K562 (cell line): ENCODE results near the gene PRRC2C. TPM values are rescaled to one million over a fixed set of nuclear protein-coding genes. Genes with fewer than 3 reads are reported as not detected.

Source experiments
- ATAC-seq: fragments of 200-7000 bp; cut with Tn5 transposase; 3 replicates; pipeline ENCODE4 v1.9.1; 2020; ENCODE audit warnings: moderate library complexity
- BruUV-seq: library from RNA; stranded (reverse); fragments of 400-500 nt; replicated peaks from 2 replicates; lab custom pipeline; 2021; lab: Mats Ljungman, UMichigan
- CTCF ChIA-PET: fragments of 300-600 bp; formaldehyde crosslinking; extraction: SDS; loops from one replicate; lab custom pipeline; 2021; ENCODE audit warnings: low intra/inter-chr PET ratio; lab: Yijun Ruan, JAX
- POLR2A ChIA-PET: fragments of 300-600, 350-650 bp; sonication (Branson Sonifier 250); formaldehyde crosslinking; extraction: SDS; loops from one replicate; lab custom pipeline; 2021; ENCODE audit warnings: antibody characterized with exemption, inconsistent platforms; lab: Yijun Ruan, JAX
- DNase-seq, 4 experiments: peaks; one replicate each; pipeline versions ENCODE4 v3.0.0 to v3.0.0-alpha.2; 2011 to 2018; ENCODE audit warnings: low spot score in 3 of 4, mixed read lengths in 3 of 4; ENCODE audit errors: extremely low read depth in 1 of 4
- FAIRE-seq: peaks from 2 replicates; lab custom pipeline; 2011; peaks lifted over from hg19 to GRCh38; lab: Jason Lieb, UNC
- H2AFZ ChIP-seq: 2 replicates; pipeline ENCODE4 v1.6.0; 2011; ENCODE audit warnings: low read depth, low read length, control low read depth, inconsistent platforms
- H3K27ac ChIP-seq: fragments of 200-600 bp; 3 replicates; pipeline ENCODE4 v1.8.0; 2011; ENCODE audit warnings: low read depth, mild to moderate bottlenecking, control low read depth, inconsistent platforms, low read length, moderate library complexity, mixed read lengths; ENCODE audit errors: extremely low read depth
- H3K27me3 ChIP-seq, 2 experiments: fragments of 300-600 bp in 1 of 2; 2 replicates in 1 of 2; 3 replicates in 1 of 2; pipeline versions ENCODE4 v1.6.0 to v1.8.0; 2011; ENCODE audit warnings: inconsistent platforms in 2 of 2, low read length in 2 of 2, mild to moderate bottlenecking in 1 of 2, mixed read lengths in 1 of 2, moderate library complexity in 1 of 2; ENCODE audit not compliant: control insufficient read depth in 2 of 2, insufficient read depth in 2 of 2
- H3K36me3 ChIP-seq: fragments of 300-600 bp; 3 replicates; pipeline ENCODE4 v1.8.0; 2011; ENCODE audit warnings: mild to moderate bottlenecking, low read length, inconsistent platforms; ENCODE audit not compliant: control insufficient read depth, insufficient read depth
- H3K4me1 ChIP-seq, 2 experiments: fragments of 200-600 bp in 1 of 2; replicated peaks in 1 of 2; 2 replicates in 1 of 2; 3 replicates in 1 of 2; pipeline versions ENCODE4 v1.5.1 to v1.8.0; 2011; ENCODE audit warnings: inconsistent platforms in 2 of 2, low read length in 2 of 2, mild to moderate bottlenecking in 1 of 2, mixed read lengths in 1 of 2, moderate library complexity in 1 of 2; ENCODE audit not compliant: control insufficient read depth in 2 of 2, insufficient read depth in 2 of 2
- H3K4me2 ChIP-seq: 2 replicates; pipeline ENCODE4 v1.6.1; 2011; ENCODE audit warnings: low read length, control low read depth, inconsistent platforms, mixed read lengths; ENCODE audit not compliant: insufficient read depth
- H3K4me3 ChIP-seq: fragments of 200-600 bp; sonication (generic), shearing (Covaris generic); 2 replicates; pipeline ENCODE4 v1.5.1; 2016; ENCODE audit warnings: control low read depth, inconsistent platforms
- H3K79me2 ChIP-seq: fragments of 200-600 bp; 3 replicates; pipeline ENCODE4 v1.8.0; 2011; ENCODE audit warnings: low read length, inconsistent platforms; ENCODE audit not compliant: control insufficient read depth, insufficient read depth
- H3K9ac ChIP-seq, 2 experiments: 2 replicates each; pipeline versions ENCODE4 v1.6.0 to v1.6.1; 2011; ENCODE audit warnings: low read depth in 2 of 2, low read length in 2 of 2, control low read depth in 1 of 2, inconsistent platforms in 1 of 2, mild to moderate bottlenecking in 1 of 2, mixed read lengths in 1 of 2; ENCODE audit not compliant: insufficient read depth in 1 of 2
- H3K9me1 ChIP-seq: one replicate; pipeline ENCODE4 v1.6.0; 2011; ENCODE audit warnings: inconsistent platforms, mild to moderate bottlenecking, low read length, moderate library complexity; ENCODE audit not compliant: control insufficient read depth, insufficient read depth
- H3K9me3 ChIP-seq: replicated peaks from 2 replicates; pipeline ENCODE4 v1.5.1; 2011; ENCODE audit warnings: low read depth, low read length, inconsistent platforms; ENCODE audit not compliant: control insufficient read depth, insufficient read depth
- H4K20me1 ChIP-seq: replicated peaks from 2 replicates; pipeline ENCODE4 v1.6.1; 2011; ENCODE audit warnings: low read length, inconsistent platforms, mixed read lengths; ENCODE audit not compliant: control insufficient read depth, insufficient read depth
- ILK ChIP-seq: fragments of 450-650 bp; IDR thresholded peaks from 2 replicates; pipeline ENCODE4 v1.6.1; 2016; ENCODE audit warnings: missing genetic modification characterization, low read depth, mild to moderate bottlenecking, missing compliant biosample characterization, moderate library complexity, borderline replicate concordance
- PHF21A ChIP-seq: fragments of 450-650 bp; IDR thresholded peaks from 2 replicates; pipeline ENCODE4 v1.6.1; 2017; ENCODE audit warnings: low read depth, borderline replicate concordance
- POLR2A ChIP-seq: fragments of 450-650 bp; conservative IDR thresholded peaks from 2 replicates; pipeline ENCODE4 v1.6.1; 2016
- POLR2G ChIP-seq: fragments of 200-400 bp; formaldehyde crosslinking; IDR thresholded peaks from 2 replicates; pipeline ENCODE4 v1.6.1; 2017; ENCODE audit warnings: low read depth, mild to moderate bottlenecking, antibody characterized with exemption, low read length, moderate library complexity
- SIRT6 ChIP-seq: IDR thresholded peaks from one replicate; pipeline ENCODE4 v1.6.1; 2012; ENCODE audit warnings: low read depth, mild to moderate bottlenecking, control low read depth, inconsistent platforms, low read length, moderate library complexity
- SMARCA4 ChIP-seq: fragments of 450-650 bp; IDR thresholded peaks from 2 replicates; pipeline ENCODE4 v1.6.1; 2016
- SUPT5H ChIP-seq: fragments of 450-650 bp; IDR thresholded peaks from 2 replicates; pipeline ENCODE4 v1.6.1; 2016
- TEAD4 ChIP-seq, 2 experiments: sonication (generic) in 1 of 2; formaldehyde crosslinking in 1 of 2; IDR thresholded peaks; 2 replicates each; pipeline versions ENCODE4 v1.6.1 to v1.8.0; 2012 to 2022; ENCODE audit warnings: borderline replicate concordance in 1 of 2, inconsistent platforms in 1 of 2, low read length in 1 of 2, mild to moderate bottlenecking in 1 of 2, missing genetic modification reagents in 1 of 2
- YBX1 ChIP-seq: fragments of 450-650 bp; IDR thresholded peaks from 2 replicates; pipeline ENCODE4 v1.7.1; 2016; ENCODE audit warnings: mild to moderate bottlenecking
- ZFP1 ChIP-seq: fragments of 450-650 bp; formaldehyde crosslinking; IDR thresholded peaks from 2 replicates; pipeline ENCODE4 v1.4.0; 2020; ENCODE audit warnings: mild to moderate bottlenecking, mixed read lengths
- ZNF134 ChIP-seq: fragments of 250-450 bp; sonication (Bioruptor Pico); conservative IDR thresholded peaks from 2 replicates; pipeline ENCODE4 v1.4.0; 2020
- ZNF277 ChIP-seq: fragments of 250-450 bp; sonication (Bioruptor Pico); IDR thresholded peaks from 2 replicates; pipeline ENCODE4 v1.8.0; 2022; ENCODE audit warnings: inconsistent platforms, mild to moderate bottlenecking, moderate library complexity, borderline replicate concordance
- ZNF395 ChIP-seq: fragments of 200-800 bp; sonication (Bioruptor generic); IDR thresholded peaks from 2 replicates; pipeline ENCODE4 v1.6.1; 2017; ENCODE audit warnings: missing genetic modification characterization, missing compliant biosample characterization
- ZNF584 ChIP-seq: fragments of 200-800 bp; sonication (Bioruptor generic); IDR thresholded peaks from 2 replicates; pipeline ENCODE4 v1.6.1; 2016; ENCODE audit warnings: low read depth, mild to moderate bottlenecking, missing genetic modification characterization, missing compliant biosample characterization
- ZNF695 ChIP-seq: fragments of 450-650 bp; formaldehyde crosslinking; IDR thresholded peaks from 2 replicates; pipeline ENCODE4 v1.4.0; 2020; ENCODE audit warnings: mild to moderate bottlenecking, moderate library complexity
- ZSCAN29 ChIP-seq: fragments of 450-650 bp; IDR thresholded peaks from 2 replicates; pipeline ENCODE4 v1.6.1; 2017
- WGBS: fragments of 100-300 bp; shearing (Covaris generic); methylation state at CpG from one replicate; pipeline ENCODE4 v1.1.6; 2016; ENCODE audit warnings: low coverage, mixed read lengths; ENCODE audit not compliant: insufficient coverage; ENCODE audit errors: missing lambda C conversion rate; 5-methylcytosine and 5-hydroxymethylcytosine counted together
- in situ Hi-C: fragments of 300-500 bp; cut with MboI; formaldehyde crosslinking; loops from 4 replicates; pipeline ENCODE4 v1.15.0; 2018; ENCODE audit warnings: inconsistent platforms, mixed read lengths
- intact Hi-C: fragments of 100-400 bp; cut with micrococcal nuclease; formaldehyde crosslinking; loops from 2 replicates; pipeline ENCODE4 v1.14.2; 2022
- polyA plus RNA-seq, 8 experiments: library from polyadenylated mRNA; depleted of rRNA in 4 of 8; stranded (reverse) in 5 of 8; unstranded in 3 of 8; fragments of >200 nt; fragmentation: Nextera tagmentation in 2 of 8; fragmentation: Illumina TruSeq in 1 of 8; extraction: Ambion mirVana in 2 of 8; extraction: Trizol in 1 of 8; gene quantifications; 2 replicates each; pipeline versions ENCODE4 v1.2.1 to v1.2.3, GENCODE V29; 2011 to 2014; ENCODE audit warnings: inconsistent platforms in 1 of 8, missing spikeins in 1 of 8
- total RNA-seq, 7 experiments: library from RNA; depleted of rRNA in 6 of 7; stranded (reverse); fragments of >200 nt in 6 of 7; fragmentation: Illumina TruSeq in 2 of 7; extraction: Trizol in 2 of 7; gene quantifications; 2 replicates each; pipeline versions ENCODE4 v1.2.1 to v1.2.3, GENCODE V29; 2011 to 2021; ENCODE audit warnings: low replicate concordance in 1 of 7

Gene PRRC2C
- total and polyA plus RNA-seq, 9 of the 15 experiments (the other 6 are each of a cell fraction or from before 2014, with no cell fraction given): 61.9 to 237 (median 105) TPM

- Histone ChIP-seq H3K36me3 (peaks cover 30% of the 10 kb centered on the region), H3K9me3 (no peaks in the 10 kb centered on the region), H3K27ac (no peak overlapping the region), H3K4me2 (no peak overlapping the region), H2AFZ (no peak overlapping the region), H3K9ac (no peak overlapping the region), H4K20me1 (no peaks in the 10 kb centered on the region), H3K4me3 (no peak overlapping the region), H3K79me2 (no peaks in the 10 kb centered on the region), H3K9me1 (no peaks in the 10 kb centered on the region), H3K27me3 (no peaks in the 10 kb centered on the region), H3K4me1 (no peaks in the 10 kb centered on the region)
- TF ChIP-seq POLR2A: peak; percentile 19; the same call in 1 of the 2 replicates
- TF ChIP-seq YBX1: no peak
- TF ChIP-seq SUPT5H: peak; percentile 11; the same call in 1 of the 2 replicates
- peak; percentile 36; the same call in 1 of the 2 replicates for TF ChIP-seq POLR2G
- BruUV-seq: no TSS peak
- ATAC-seq: peak; percentile 33
- CTCF ChIA-PET: no interaction called here
- in situ Hi-C loops (no loop called here), intact Hi-C loops (no loop called here)
- whole genome bisulfite sequencing: 50% methylated on average over 1 of the region's 1 CpG
- POLR2A ChIA-PET: interaction anchor here (1.2 to 1.5 kb wide), 2 partner anchors 11 to 18 kb away, joined by 3 to 7 read pairs; no protein-coding TSS in a partner anchor
- no peak for FAIRE-seq
- no peak for DNase-seq
Measured at GRCh38 chr1:171595324-171595723, 110.0 kb downstream of the PRRC2C start.

- POLR2A ChIA-PET: no interaction called here
- Histone ChIP-seq H3K4me3 (no peak overlapping the region), H3K9me1 (no peaks in the 10 kb centered on the region), H3K27me3 (no peaks in the 10 kb centered on the region), H3K9me3 (no peaks in the 10 kb centered on the region), H3K9ac (no peak overlapping the region), H3K79me2 (no peaks in the 10 kb centered on the region), H3K4me1 (no peaks in the 10 kb centered on the region), H3K36me3 (peaks cover 22% of the 10 kb centered on the region), H2AFZ (no peak overlapping the region), H3K4me2 (no peak overlapping the region), H4K20me1 (no peaks in the 10 kb centered on the region), H3K27ac (no peak overlapping the region)
- no TSS peak for BruUV-seq
- DNase-seq: no peak
- CTCF ChIA-PET: no interaction called here
- peak; percentile 30 for ATAC-seq
- FAIRE-seq: no peak
- intact Hi-C loops (no loop called here), in situ Hi-C loops (no loop called here)
- 95% methylated on average over 1 of the region's 1 CpG for WGBS
- TF ChIP-seq SIRT6 (no peak), ZFP1 (CRISPR knock-in tag) (no peak), SMARCA4 (no peak), ZNF584 (CRISPR knock-in tag) (no peak), ZNF695 (CRISPR knock-in tag) (no peak), ILK (tag) (no peak), TEAD4 (IDR thresholded peaks at IDR 0.05; ENCODE audit: low read length) (no peak), TEAD4 (CRISPR knock-in tag; IDR thresholded peaks at IDR 0.05; ENCODE audit: borderline replicate concordance) (no peak), ZNF277 (no peak), ZNF395 (CRISPR knock-in tag) (no peak), ZNF134 (CRISPR knock-in tag) (no peak), PHF21A (no peak), ZSCAN29 (no peak)
Measured at GRCh38 chr1:171596119-171596518, 110.8 kb downstream of the PRRC2C start.
